Measurements from ENCODE around the gene ANKRD9. TPM values are rescaled to one million over a fixed set of nuclear protein-coding genes. Genes with fewer than 3 reads are reported as not detected.

The ANKRD9 gene
- total RNA-seq, 1 experiment from 2014 or later: 20.5 TPM

- no peak for DNase-seq
- Histone ChIP-seq H3K27ac (no peak overlapping the region), H3K36me3 (no peaks in the 10 kb centered on the region), H3K27me3 (no peaks in the 10 kb centered on the region), H3K4me3 (no peak overlapping the region), H3K4me1 (0 out of 2 replicates have a peak, but pooled peaks cover 2% of the 10 kb centered on the region), H3K9me3 (replicated peaks) (no peaks in the 10 kb centered on the region)
These were observed 8.9 kb downstream of the ANKRD9 start for GRCh38 chr14:102500713-102501112.

GRCh38 chr14:102500158-102500662 lies 9.4 kb downstream of the ANKRD9 start:
- Histone ChIP-seq H3K9me3 (replicated peaks) (no peaks in the 10 kb centered on the region), H3K4me1 (0 out of 2 replicates have a peak, but pooled peaks cover 2% of the 10 kb centered on the region), H3K4me3 (no peak overlapping the region), H3K27ac (no peak overlapping the region), H3K36me3 (no peaks in the 10 kb centered on the region), H3K27me3 (no peaks in the 10 kb centered on the region)
- DNase-seq: no peak

GRCh38 chr14:102499401-102500157 lies 10.0 kb downstream of the ANKRD9 start:
- DNase-seq: no peak
- no peak overlapping the region for H3K27ac ChIP-seq

GRCh38 chr14:102498678-102499265 lies 10.8 kb downstream of the ANKRD9 start:
- Histone ChIP-seq H3K4me3 (no peak overlapping the region), H3K27me3 (no peaks in the 10 kb centered on the region), H3K36me3 (no peaks in the 10 kb centered on the region), H3K9me3 (replicated peaks) (no peaks in the 10 kb centered on the region), H3K27ac (no peak overlapping the region), H3K4me1 (0 out of 2 replicates have a peak, but pooled peaks cover 2% of the 10 kb centered on the region)
- DNase-seq: no peak

More at GRCh38 chr14:102499401-102500157, 10.0 kb downstream of the ANKRD9 start:
- Histone ChIP-seq H3K4me3 (no peak overlapping the region), H3K4me1 (0 out of 2 replicates have a peak, but pooled peaks cover 2% of the 10 kb centered on the region), H3K9me3 (replicated peaks) (no peaks in the 10 kb centered on the region), H3K36me3 (no peaks in the 10 kb centered on the region), H3K27me3 (no peaks in the 10 kb centered on the region)

GRCh38 chr14:102497998-102498677 lies 11.4 kb downstream of the ANKRD9 start:
- Histone ChIP-seq H3K4me1 (0 out of 2 replicates have a peak, but pooled peaks cover 2% of the 10 kb centered on the region), H3K27ac (no peak overlapping the region), H3K4me3 (no peak overlapping the region), H3K27me3 (no peaks in the 10 kb centered on the region), H3K9me3 (replicated peaks) (no peaks in the 10 kb centered on the region), H3K36me3 (no peaks in the 10 kb centered on the region)
- DNase-seq: no peak

- Histone ChIP-seq H3K4me1 (0 out of 2 replicates have a peak, but pooled peaks cover 2% of the 10 kb centered on the region), H3K9me3 (replicated peaks) (no peaks in the 10 kb centered on the region), H3K36me3 (no peaks in the 10 kb centered on the region), H3K27ac (no peak overlapping the region), H3K4me3 (no peak overlapping the region), H3K27me3 (no peaks in the 10 kb centered on the region)
- no peak for DNase-seq
These were observed 12.4 kb downstream of the ANKRD9 start for GRCh38 chr14:102496958-102497744.

GRCh38 chr14:102496331-102496691 lies 13.3 kb downstream of the ANKRD9 start:
- no peak for DNase-seq
- Histone ChIP-seq H3K9me3 (replicated peaks) (no peaks in the 10 kb centered on the region), H3K27me3 (no peaks in the 10 kb centered on the region), H3K4me1 (0 out of 2 replicates have a peak, but pooled peaks cover 2% of the 10 kb centered on the region), H3K4me3 (no peak overlapping the region), H3K27ac (no peak overlapping the region), H3K36me3 (no peaks in the 10 kb centered on the region)

GRCh38 chr14:102495491-102496330 lies 13.9 kb downstream of the ANKRD9 start:
- no peaks in the 10 kb centered on the region for H3K9me3 ChIP-seq (replicated peaks)
- no peak overlapping the region for H3K27ac ChIP-seq
- no peaks in the 10 kb centered on the region for H3K36me3 ChIP-seq
- 0 out of 2 replicates have a peak, but pooled peaks cover 2% of the 10 kb centered on the region for H3K4me1 ChIP-seq
- DNase-seq: no peak
- no peak overlapping the region for H3K4me3 ChIP-seq
- H3K27me3 ChIP-seq: no peaks in the 10 kb centered on the region

GRCh38 chr14:102493585-102493984 lies 16.0 kb downstream of the ANKRD9 start:
- H3K27me3 ChIP-seq: no peaks in the 10 kb centered on the region
- no peak overlapping the region for H3K4me3 ChIP-seq
- H3K36me3 ChIP-seq: no peaks in the 10 kb centered on the region
- DNase-seq: no peak
- H3K9me3 ChIP-seq (replicated peaks): no peaks in the 10 kb centered on the region
- H3K27ac ChIP-seq: no peak overlapping the region
- no peaks in the 10 kb centered on the region for H3K4me1 ChIP-seq

- no peak overlapping the region for H3K4me3 ChIP-seq
- H3K27ac ChIP-seq: no peak overlapping the region
- DNase-seq: no peak
- no peaks in the 10 kb centered on the region for H3K36me3 ChIP-seq
- no peaks in the 10 kb centered on the region for H3K4me1 ChIP-seq
- no peaks in the 10 kb centered on the region for H3K27me3 ChIP-seq
- no peaks in the 10 kb centered on the region for H3K9me3 ChIP-seq (replicated peaks)
These were observed 16.5 kb downstream of the ANKRD9 start for GRCh38 chr14:102493096-102493495.

GRCh38 chr14:102492531-102492910 lies 17.1 kb downstream of the ANKRD9 start:
- no peak for DNase-seq
- Histone ChIP-seq H3K4me3 (no peak overlapping the region), H3K27ac (no peak overlapping the region), H3K4me1 (no peaks in the 10 kb centered on the region), H3K9me3 (replicated peaks) (no peaks in the 10 kb centered on the region), H3K36me3 (no peaks in the 10 kb centered on the region), H3K27me3 (no peaks in the 10 kb centered on the region)

GRCh38 chr14:102491786-102492530 lies 17.6 kb downstream of the ANKRD9 start:
- Histone ChIP-seq H3K27ac (no peak overlapping the region), H3K36me3 (no peaks in the 10 kb centered on the region), H3K9me3 (replicated peaks) (no peaks in the 10 kb centered on the region), H3K27me3 (no peaks in the 10 kb centered on the region), H3K4me3 (no peak overlapping the region), H3K4me1 (no peaks in the 10 kb centered on the region)
- DNase-seq: no peak

- DNase-seq: no peak
- no peak overlapping the region for H3K27ac ChIP-seq
- no peak overlapping the region for H3K4me3 ChIP-seq
- no peaks in the 10 kb centered on the region for H3K4me1 ChIP-seq
- no peaks in the 10 kb centered on the region for H3K27me3 ChIP-seq
- no peaks in the 10 kb centered on the region for H3K9me3 ChIP-seq (replicated peaks)
- no peaks in the 10 kb centered on the region for H3K36me3 ChIP-seq
These were observed 18.2 kb downstream of the ANKRD9 start for GRCh38 chr14:102491366-102491765.

Data from SJCRH30 (cell line).